Astrocyte of the spinal cord (primary cell): ENCODE results near the gene ENTHD1.

Experiments
- DNase-seq: peaks from one replicate; pipeline ENCODE4 v3.0.0; 2011; ENCODE audit warnings: low read depth, low spot score
- H3K4me3 ChIP-seq: 2 replicates; pipeline ENCODE4 v1.5.1; 2011; ENCODE audit warnings: low read depth, mild to moderate bottlenecking, low read length, moderate library complexity
- CTCF ChIP-seq: IDR thresholded peaks from 2 replicates; pipeline ENCODE4 v1.5.1; 2012; ENCODE audit warnings: low read depth, mild to moderate bottlenecking, low read length, inconsistent platforms
- in situ Hi-C: cut with HindIII; loops from 2 replicates; pipeline ENCODE4 v1.10.0; 2017; ENCODE audit warnings: low sequenced_read_pairs

Gene ENTHD1

GRCh38 chr22:39910876-39911613, 17.5 kb upstream of the ENTHD1 start:
- in situ Hi-C loops = no loop called here
- H3K4me3 ChIP-seq = no peak overlapping the region
- TF ChIP-seq CTCF = no peak
- no peak for DNase-seq

DNA sequence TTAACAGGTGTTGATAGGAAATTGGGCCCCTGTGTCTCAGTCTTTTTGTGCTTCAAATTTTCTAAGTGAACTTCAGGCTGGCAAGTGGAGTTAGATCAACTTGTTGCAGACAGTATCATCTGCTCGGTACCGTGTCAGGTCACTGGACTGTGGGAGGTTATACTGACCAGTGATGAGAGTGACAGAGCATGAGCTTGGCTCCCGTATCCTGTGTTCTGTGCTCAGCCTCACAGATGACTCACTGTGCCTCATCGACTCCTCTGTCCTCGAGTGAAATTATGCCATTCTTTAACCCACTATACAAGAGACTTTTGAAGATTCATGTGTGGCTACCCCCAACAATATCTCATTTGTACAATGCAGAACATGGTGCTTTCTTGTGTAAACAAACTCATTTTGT, 15.2 kb upstream of the ENTHD1 start:
- TF ChIP-seq CTCF = no peak
- DNase-seq = peak; percentile 3
- in situ Hi-C loops = no loop called here
- no peak overlapping the region for H3K4me3 ChIP-seq

GRCh38 chr22:39908136-39908535, 14.6 kb upstream of the ENTHD1 start:
- DNase-seq = no peak
- H3K4me3 ChIP-seq = no peak overlapping the region
- no peak for TF ChIP-seq CTCF
- in situ Hi-C loops = no loop called here

- no peak for DNase-seq
- H3K4me3 ChIP-seq = no peak overlapping the region
- TF ChIP-seq CTCF = no peak
- in situ Hi-C loops = no loop called here
Observed at GRCh38 chr22:39907605-39908097, 14.1 kb upstream of the ENTHD1 start.

DNA sequence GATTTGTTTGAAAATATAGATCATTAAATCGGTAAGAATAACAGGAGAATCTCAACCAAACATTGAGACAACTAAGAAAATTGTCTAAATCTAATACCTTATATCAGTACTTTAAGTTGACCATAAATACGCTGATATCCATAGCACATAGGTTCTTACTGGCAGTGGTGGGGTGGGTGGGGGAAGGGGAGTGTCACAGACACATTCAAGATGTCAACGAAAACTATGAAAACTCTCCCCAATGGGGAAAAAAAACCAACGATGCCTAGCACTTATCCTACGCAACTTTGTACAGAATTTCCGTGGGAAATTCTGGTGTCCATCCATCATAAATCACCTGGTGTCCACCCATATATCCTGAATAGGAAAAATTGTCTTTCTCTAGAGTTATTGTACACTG, 13.5 kb upstream of the ENTHD1 start:
- in situ Hi-C loops = no loop called here
- TF ChIP-seq CTCF = no peak
- no peak for DNase-seq
- H3K4me3 ChIP-seq = no peak overlapping the region

- DNase-seq = no peak
- H3K4me3 ChIP-seq = no peak overlapping the region
- in situ Hi-C loops = no loop called here
- no peak for TF ChIP-seq CTCF
Observed at GRCh38 chr22:39906207-39906606, 12.6 kb upstream of the ENTHD1 start.
